Type B pancreatic cell (in vitro differentiated cells): Measurements from ENCODE around the gene ARMC12. TPM values are rescaled to one million over a fixed set of nuclear protein-coding genes. Genes with fewer than 3 reads are reported as not detected.

Experiments used
- DNase-seq: peaks from one replicate; pipeline ENCODE4 v3.0.0; 2021; ENCODE audit warnings: mixed read lengths; ENCODE audit not compliant: unreplicated experiment; ENCODE audit errors: extremely low spot score
- H3K27ac Mint-ChIP-seq: 2 replicates; pipeline ENCODE4 v1.8.0; 2021; ENCODE audit warnings: mild to moderate bottlenecking, mixed read lengths
- H3K27me3 Mint-ChIP-seq: 2 replicates; pipeline ENCODE4 v1.8.0; 2021; ENCODE audit warnings: mixed read lengths
- H3K36me3 Mint-ChIP-seq: 2 replicates; pipeline ENCODE4 v1.8.0; 2021; ENCODE audit warnings: mixed read lengths
- H3K4me1 Mint-ChIP-seq: one replicate; pipeline ENCODE4 v1.8.0; 2021; ENCODE audit warnings: mixed read lengths; ENCODE audit not compliant: unreplicated experiment
- H3K4me3 Mint-ChIP-seq: 2 replicates; pipeline ENCODE4 v1.8.0; 2021; ENCODE audit warnings: mild to moderate bottlenecking, mixed read lengths
- H3K9me3 Mint-ChIP-seq: 2 replicates; pipeline ENCODE4 v1.8.0; 2021; ENCODE audit warnings: mixed read lengths
- CTCF ChIP-seq: fragments of 200-600 bp; sonication (generic); conservative IDR thresholded peaks from 2 replicates; pipeline ENCODE4 v1.5.0; 2021; ENCODE audit warnings: antibody characterized with exemption, mild to moderate bottlenecking
- total RNA-seq: library from RNA; stranded (reverse); gene quantifications from 2 replicates; pipeline ENCODE4 v1.2.1, GENCODE V29; 2021; ENCODE audit warnings: low replicate concordance

The ARMC12 gene
- total RNA-seq, 1 donor from 2014 or later, result 1.8 TPM

- Mint-ChIP-seq H3K9me3 (no peaks in the 10 kb centered on the region), H3K4me1 (peaks cover 41% of the 10 kb centered on the region), H3K36me3 (no peaks in the 10 kb centered on the region), H3K27ac (peak overlapping the region; percentile 69), H3K4me3 (peak overlapping the region; percentile 88), H3K27me3 (peaks cover 16% of the 10 kb centered on the region)
- DNase-seq, result no peak
- no peak for TF ChIP-seq CTCF
Measured at GRCh38 chr6:35728683-35729678, 7.9 kb upstream of the ARMC12 start.

DNA sequence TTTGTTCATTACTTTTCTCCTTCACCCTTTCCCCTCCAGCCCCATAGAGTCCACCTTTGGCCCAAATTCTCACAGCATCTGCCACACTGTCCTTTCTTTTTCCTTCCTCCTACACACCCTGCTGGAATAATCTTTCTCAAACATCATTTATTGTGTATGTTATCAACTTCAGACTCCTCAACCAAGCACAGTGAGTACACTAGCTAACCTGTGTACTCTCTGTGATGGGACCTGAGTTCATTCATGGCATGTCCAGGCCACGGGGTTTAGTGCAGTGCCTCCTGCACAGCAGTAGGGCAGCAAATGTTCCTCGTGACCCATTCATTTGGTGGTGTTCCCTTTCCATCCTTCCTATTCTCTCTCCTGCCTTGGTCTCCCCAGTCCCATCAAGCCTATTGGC lies 7.1 kb upstream of the ARMC12 start:
- no peak for DNase-seq
- H3K27me3 Mint-ChIP-seq, result peaks cover 16% of the 10 kb centered on the region
- H3K36me3 Mint-ChIP-seq, result no peaks in the 10 kb centered on the region
- peaks cover 41% of the 10 kb centered on the region for H3K4me1 Mint-ChIP-seq
- peak overlapping the region; percentile 79 for H3K4me3 Mint-ChIP-seq
- H3K9me3 Mint-ChIP-seq, result no peaks in the 10 kb centered on the region
- no peak for TF ChIP-seq CTCF
- peak overlapping the region; percentile 61 for H3K27ac Mint-ChIP-seq

- Mint-ChIP-seq H3K36me3 (no peaks in the 10 kb centered on the region), H3K4me1 (peaks cover 36% of the 10 kb centered on the region), H3K4me3 (peak overlapping the region; percentile 96), H3K9me3 (no peaks in the 10 kb centered on the region), H3K27me3 (peaks cover 10% of the 10 kb centered on the region), H3K27ac (peak overlapping the region; percentile 58)
- TF ChIP-seq CTCF, result no peak
- no peak for DNase-seq
Measured at GRCh38 chr6:35730745-35731413, 6.0 kb upstream of the ARMC12 start.

- TF ChIP-seq CTCF, result no peak
- Mint-ChIP-seq H3K4me3 (peak overlapping the region; percentile 96), H3K9me3 (no peaks in the 10 kb centered on the region), H3K4me1 (peaks cover 34% of the 10 kb centered on the region), H3K27me3 (peaks cover 10% of the 10 kb centered on the region), H3K27ac (peak overlapping the region; percentile 58), H3K36me3 (no peaks in the 10 kb centered on the region)
- peak; percentile 91 for DNase-seq
Measured at GRCh38 chr6:35731414-35731735, 5.5 kb upstream of the ARMC12 start.

DNA sequence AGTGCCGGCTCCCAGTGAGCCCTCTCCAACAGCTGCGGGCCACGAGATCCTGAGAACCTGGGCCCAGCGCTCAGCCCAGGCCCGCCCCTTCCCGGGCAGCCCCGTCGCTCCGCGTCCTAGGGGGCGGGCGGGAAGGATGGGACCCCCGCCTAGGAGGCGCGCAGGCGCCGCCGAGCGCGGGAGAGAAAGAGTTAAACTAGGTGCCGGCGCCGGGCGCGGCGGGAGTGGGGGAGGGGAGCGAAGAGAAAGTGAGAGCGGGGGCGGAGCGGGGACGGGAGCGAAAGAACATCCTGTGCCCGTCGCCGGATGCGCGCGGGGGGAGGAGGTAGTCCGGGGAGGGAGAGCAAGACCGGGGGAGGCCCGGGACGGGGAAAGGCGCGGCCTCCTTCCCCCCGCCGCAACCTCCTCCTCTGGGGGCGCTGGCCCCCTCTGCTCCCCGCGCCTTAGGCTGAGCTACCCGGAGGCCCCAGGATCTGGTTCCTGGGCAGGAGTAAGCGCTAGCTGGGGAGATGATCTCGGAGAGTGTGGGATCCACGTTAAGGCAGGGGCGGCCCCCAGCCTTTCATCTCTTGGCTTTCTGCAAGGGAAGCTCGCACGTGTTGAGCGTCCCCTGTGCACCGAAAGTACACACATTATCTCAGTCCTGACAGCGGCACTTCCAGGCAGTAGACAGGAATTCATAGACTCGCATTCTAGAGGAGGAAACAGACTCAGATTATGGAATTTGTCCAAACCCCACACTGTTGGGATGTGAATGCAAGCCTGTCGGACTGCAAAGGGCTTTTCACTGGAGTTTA lies 4.9 kb upstream of the ARMC12 start:
- Mint-ChIP-seq H3K27me3 (peaks cover 5% of the 10 kb centered on the region), H3K36me3 (no peaks in the 10 kb centered on the region), H3K4me1 (peaks cover 29% of the 10 kb centered on the region)

More for the DNA sequence above, 4.9 kb upstream of the ARMC12 start:
- Mint-ChIP-seq H3K9me3 (no peaks in the 10 kb centered on the region), H3K27ac (peak overlapping the region; percentile 90), H3K4me3 (peak overlapping the region; percentile 96)
- peak; percentile 25 for TF ChIP-seq CTCF
- peak; percentile 91 for DNase-seq
